Measurements from ENCODE around the gene KRTAP19-8.

DNA sequence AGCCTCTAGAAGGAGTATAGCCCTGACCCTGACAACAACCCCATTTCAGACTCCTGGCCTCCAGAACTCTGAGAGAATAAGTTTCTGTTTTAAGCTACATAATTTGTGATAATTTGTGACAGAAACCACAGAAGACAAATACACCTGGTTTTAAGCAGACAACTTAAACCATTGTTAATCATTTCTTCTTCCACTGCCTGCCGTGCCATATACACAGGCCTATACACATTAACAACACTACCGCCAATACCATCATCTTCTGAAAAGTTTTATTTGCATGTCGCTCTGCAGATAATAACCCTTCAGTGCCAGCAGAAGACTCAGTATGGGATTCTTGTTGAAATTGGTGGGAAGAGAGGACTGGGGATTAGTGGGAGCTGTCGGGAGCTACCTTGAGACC lies 39.9 kb upstream of the KRTAP19-8 start:
- TF ChIP-seq, protein P1, sequence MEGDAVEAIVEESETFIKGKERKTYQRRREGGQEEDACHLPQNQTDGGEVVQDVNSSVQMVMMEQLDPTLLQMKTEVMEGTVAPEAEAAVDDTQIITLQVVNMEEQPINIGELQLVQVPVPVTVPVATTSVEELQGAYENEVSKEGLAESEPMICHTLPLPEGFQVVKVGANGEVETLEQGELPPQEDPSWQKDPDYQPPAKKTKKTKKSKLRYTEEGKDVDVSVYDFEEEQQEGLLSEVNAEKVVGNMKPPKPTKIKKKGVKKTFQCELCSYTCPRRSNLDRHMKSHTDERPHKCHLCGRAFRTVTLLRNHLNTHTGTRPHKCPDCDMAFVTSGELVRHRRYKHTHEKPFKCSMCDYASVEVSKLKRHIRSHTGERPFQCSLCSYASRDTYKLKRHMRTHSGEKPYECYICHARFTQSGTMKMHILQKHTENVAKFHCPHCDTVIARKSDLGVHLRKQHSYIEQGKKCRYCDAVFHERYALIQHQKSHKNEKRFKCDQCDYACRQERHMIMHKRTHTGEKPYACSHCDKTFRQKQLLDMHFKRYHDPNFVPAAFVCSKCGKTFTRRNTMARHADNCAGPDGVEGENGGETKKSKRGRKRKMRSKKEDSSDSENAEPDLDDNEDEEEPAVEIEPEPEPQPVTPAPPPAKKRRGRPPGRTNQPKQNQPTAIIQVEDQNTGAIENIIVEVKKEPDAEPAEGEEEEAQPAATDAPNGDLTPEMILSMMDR (IDR thresholded peaks at IDR 0.05) = no peak
- TF ChIP-seq EP300 (IDR thresholded peaks at IDR 0.05) = no peak

All from ovary (tissue), 3 donors.